Endothelial cell of umbilical vein (primary cell): Measurements from ENCODE around the gene MAP4K5. TPM values are rescaled to one million over a fixed set of nuclear protein-coding genes. Genes with fewer than 3 reads are reported as not detected.

Source experiments
- BruUV-seq: library from RNA; stranded (reverse); fragments of 400-500 nt; replicated peaks from 2 replicates; lab custom pipeline; 2021; lab: Mats Ljungman, UMichigan
- CTCF ChIA-PET: fragments of 300-600, 350-600 bp; sonication (Branson Sonifier 250); formaldehyde crosslinking; loops from one replicate; lab custom pipeline; 2021; ENCODE audit warnings: antibody characterized with exemption, inconsistent platforms; lab: Charles Lee
- POLR2A ChIA-PET: fragments of 300-600, 350-600 bp; sonication (Branson Sonifier 250); formaldehyde crosslinking; loops from one replicate; lab custom pipeline; 2021; ENCODE audit warnings: antibody characterized with exemption, inconsistent platforms; lab: Charles Lee
- DNase-seq: peaks from one replicate; pipeline ENCODE4 v3.0.0-alpha.2; 2011; ENCODE audit warnings: low read depth, low spot score
- FAIRE-seq: peaks from 2 replicates; lab custom pipeline; 2011; peaks lifted over from hg19 to GRCh38; lab: Jason Lieb, UNC
- H2AFZ ChIP-seq: 2 replicates; pipeline ENCODE4 v1.6.0; 2012; ENCODE audit warnings: low read depth, low read length, control low read depth, inconsistent platforms
- H3K27ac ChIP-seq: 2 replicates; pipeline ENCODE4 v1.5.1; 2011; ENCODE audit warnings: low read depth, mild to moderate bottlenecking, control low read depth, low read length, moderate library complexity; ENCODE audit not compliant: insufficient read depth
- H3K27me3 ChIP-seq, 2 experiments: 2 replicates each; pipeline versions ENCODE4 v1.6.0 to v1.6.1; 2011; ENCODE audit warnings: low read length in 2 of 2, mixed read lengths in 1 of 2; ENCODE audit not compliant: control insufficient read depth in 2 of 2, insufficient read depth in 2 of 2
- H3K36me3 ChIP-seq, 2 experiments: 2 replicates in 1 of 2; 3 replicates in 1 of 2; pipeline ENCODE4 v1.5.1; 2011; ENCODE audit warnings: low read length in 2 of 2, mild to moderate bottlenecking in 1 of 2, moderate library complexity in 1 of 2; ENCODE audit not compliant: control insufficient read depth in 2 of 2, insufficient read depth in 2 of 2; ENCODE audit errors: extremely low read depth in 1 of 2
- H3K4me1 ChIP-seq: 3 replicates; pipeline ENCODE4 v1.5.1; 2011; ENCODE audit warnings: mild to moderate bottlenecking, low read length; ENCODE audit not compliant: control insufficient read depth, insufficient read depth; ENCODE audit errors: extremely low read depth
- H3K4me2 ChIP-seq: 2 replicates; pipeline ENCODE4 v1.6.1; 2011; ENCODE audit warnings: low read length, control low read depth, mixed read lengths; ENCODE audit not compliant: insufficient read depth
- H3K4me3 ChIP-seq, 3 experiments: fragments of 200-600 bp in 1 of 3; sonication (generic), shearing (Covaris generic) in 1 of 3; replicated peaks in 1 of 3; 2 replicates each; pipeline ENCODE4 v1.5.1; 2011 to 2016; ENCODE audit warnings: control low read depth in 3 of 3, low read length in 3 of 3, mild to moderate bottlenecking in 2 of 3, inconsistent platforms in 1 of 3, low read depth in 1 of 3, moderate library complexity in 1 of 3; ENCODE audit not compliant: insufficient read depth in 1 of 3
- H3K79me2 ChIP-seq: 2 replicates; pipeline ENCODE4 v1.6.0; 2012; ENCODE audit warnings: low read length, inconsistent platforms; ENCODE audit not compliant: control insufficient read depth, insufficient read depth
- H3K9ac ChIP-seq: replicated peaks from 2 replicates; pipeline ENCODE3; 2011; ENCODE audit warnings: low read length, control low read depth; ENCODE audit not compliant: insufficient read depth; ENCODE audit errors: extremely low read depth
- H3K9me1 ChIP-seq: replicated peaks from 3 replicates; pipeline ENCODE4 v1.6.0; 2011; ENCODE audit warnings: mild to moderate bottlenecking, low read length; ENCODE audit not compliant: control insufficient read depth, insufficient read depth; ENCODE audit errors: extremely low read depth
- H3K9me3 ChIP-seq: replicated peaks from 2 replicates; pipeline ENCODE4 v1.5.1; 2012; ENCODE audit warnings: low read length, inconsistent platforms; ENCODE audit not compliant: control insufficient read depth, insufficient read depth
- H4K20me1 ChIP-seq: replicated peaks from 2 replicates; pipeline ENCODE3; 2011; ENCODE audit warnings: mild to moderate bottlenecking, low read length; ENCODE audit not compliant: control insufficient read depth, insufficient read depth; ENCODE audit errors: extremely low read depth
- EZH2 ChIP-seq: IDR thresholded peaks from 2 replicates; pipeline ENCODE4 v1.6.1; 2012; ENCODE audit warnings: borderline replicate concordance, low read depth, mild to moderate bottlenecking, moderate library complexity, low read length, inconsistent platforms; ENCODE audit not compliant: severe bottlenecking
- FOS ChIP-seq: IDR thresholded peaks from 2 replicates; pipeline ENCODE4 v1.6.1; 2011; ENCODE audit warnings: mild to moderate bottlenecking, low read length, moderate library complexity, borderline replicate concordance; ENCODE audit not compliant: insufficient read depth
- GATA2 ChIP-seq: IDR thresholded peaks from 2 replicates; pipeline ENCODE4 v1.7.0; 2011; ENCODE audit warnings: low read depth, mild to moderate bottlenecking, moderate library complexity, mixed read lengths, low read length; ENCODE audit not compliant: insufficient read length, insufficient read depth
- JUN ChIP-seq: IDR thresholded peaks from 2 replicates; pipeline ENCODE4 v1.6.1; 2011; ENCODE audit warnings: borderline replicate concordance, low read depth; ENCODE audit not compliant: insufficient read length, insufficient read depth
- MYC ChIP-seq: IDR thresholded peaks from one replicate; pipeline ENCODE4 v1.6.1; 2011; ENCODE audit warnings: mild to moderate bottlenecking, low read depth, low read length
- POLR2A ChIP-seq: IDR thresholded peaks from 2 replicates; pipeline ENCODE4 v1.6.1; 2012; ENCODE audit warnings: low read depth, mild to moderate bottlenecking, control low read depth, low read length
- POLR2AphosphoS5 ChIP-seq: IDR thresholded peaks from 2 replicates; pipeline ENCODE4 v1.6.1; 2012; ENCODE audit warnings: low read depth, mild to moderate bottlenecking, control low read depth, low read length, moderate library complexity; ENCODE audit not compliant: insufficient read depth
- dilution Hi-C: fragments of 300-500 bp; cut with MboI; formaldehyde crosslinking; loops from one replicate; pipeline ENCODE4 v1.15.0; 2019; ENCODE audit warnings: low sequenced_read_pairs; ENCODE audit not compliant: extremely low pct_ligation_motif_present
- intact Hi-C: fragments of 100-400 bp; cut with micrococcal nuclease; formaldehyde crosslinking; loops from one replicate; pipeline ENCODE4 v1.10.0; 2022
- polyA plus RNA-seq, 4 experiments: library from polyadenylated mRNA; depleted of rRNA in 3 of 4; stranded (reverse) in 3 of 4; unstranded in 1 of 4; fragments of >200 nt; gene quantifications; 2 replicates each; pipeline versions ENCODE4 v1.2.1 to v1.2.3, GENCODE V29; 2011 to 2012; ENCODE audit warnings: missing spikeins in 1 of 4
- total RNA-seq: library from RNA; stranded (reverse); gene quantifications from 2 replicates; pipeline ENCODE4 v1.2.3, GENCODE V29; 2021
- TF ChIP-seq, protein P1 (sequence below): IDR thresholded peaks from 2 replicates; pipeline ENCODE4 v1.6.1; 2011; ENCODE audit not compliant: insufficient read depth, insufficient read length
- TF ChIP-seq, protein P2 (sequence below), 2 donors: IDR thresholded peaks; 1 replicate in 1 of 2; 2 replicates in 1 of 2; pipeline ENCODE4 v1.5.1; 2011; ENCODE audit warnings: low read length in 2 of 2, mild to moderate bottlenecking in 2 of 2, moderate library complexity in 2 of 2, control low read depth in 1 of 2, inconsistent platforms in 1 of 2, low read depth in 1 of 2; ENCODE audit not compliant: insufficient read depth in 1 of 2; ENCODE audit errors: extremely low read depth in 1 of 2

Gene MAP4K5
- total and polyA plus RNA-seq, 2 donors (not counting 3 experiments of a cell fraction or from before 2014, with no cell fraction given), result 17.4 to 73.7 TPM

DNA sequence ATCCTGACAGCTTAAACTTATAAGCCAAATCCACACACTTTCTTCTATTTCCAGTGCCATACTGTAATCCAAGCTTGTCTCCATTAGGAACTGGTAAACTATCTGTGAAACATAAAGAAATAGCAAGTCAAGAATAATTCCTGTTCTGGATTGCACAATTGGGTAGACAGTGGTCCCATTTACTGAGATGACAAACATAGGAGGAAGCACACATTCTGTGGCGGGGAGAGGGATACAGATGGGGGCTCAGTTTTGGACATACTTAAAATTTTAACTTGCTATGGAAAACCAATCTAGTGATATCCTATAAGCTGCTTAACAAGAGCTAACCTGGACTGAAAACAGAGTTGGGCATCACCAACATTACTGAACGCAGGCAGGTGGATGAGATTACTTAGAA, 16.3 kb downstream of the MAP4K5 start:
- Histone ChIP-seq H3K9me3 (no peaks in the 10 kb centered on the region), H3K9ac (no peak overlapping the region), H3K4me1 (peaks cover 6% of the 10 kb centered on the region), H3K79me2 (peaks cover 97% of the 10 kb centered on the region), H3K27me3 (no peaks in the 10 kb centered on the region), H3K36me3 (no peaks in the 10 kb centered on the region), H3K27ac (no peak overlapping the region), H4K20me1 (peaks cover 9% of the 10 kb centered on the region), H2AFZ (no peak overlapping the region), H3K4me3 (no peak overlapping the region), H3K4me2 (no peak overlapping the region), H3K9me1 (no peaks in the 10 kb centered on the region)
- FAIRE-seq, result no peak
- TF ChIP-seq POLR2AphosphoS5 (no peak), GATA2 (no peak), POLR2A (no peak), MYC (no peak), EZH2 (no peak), FOS (no peak), JUN (no peak)
- TF ChIP-seq, protein P1, sequence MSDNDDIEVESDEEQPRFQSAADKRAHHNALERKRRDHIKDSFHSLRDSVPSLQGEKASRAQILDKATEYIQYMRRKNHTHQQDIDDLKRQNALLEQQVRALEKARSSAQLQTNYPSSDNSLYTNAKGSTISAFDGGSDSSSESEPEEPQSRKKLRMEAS, result no peak
- TF ChIP-seq, protein P2, sequence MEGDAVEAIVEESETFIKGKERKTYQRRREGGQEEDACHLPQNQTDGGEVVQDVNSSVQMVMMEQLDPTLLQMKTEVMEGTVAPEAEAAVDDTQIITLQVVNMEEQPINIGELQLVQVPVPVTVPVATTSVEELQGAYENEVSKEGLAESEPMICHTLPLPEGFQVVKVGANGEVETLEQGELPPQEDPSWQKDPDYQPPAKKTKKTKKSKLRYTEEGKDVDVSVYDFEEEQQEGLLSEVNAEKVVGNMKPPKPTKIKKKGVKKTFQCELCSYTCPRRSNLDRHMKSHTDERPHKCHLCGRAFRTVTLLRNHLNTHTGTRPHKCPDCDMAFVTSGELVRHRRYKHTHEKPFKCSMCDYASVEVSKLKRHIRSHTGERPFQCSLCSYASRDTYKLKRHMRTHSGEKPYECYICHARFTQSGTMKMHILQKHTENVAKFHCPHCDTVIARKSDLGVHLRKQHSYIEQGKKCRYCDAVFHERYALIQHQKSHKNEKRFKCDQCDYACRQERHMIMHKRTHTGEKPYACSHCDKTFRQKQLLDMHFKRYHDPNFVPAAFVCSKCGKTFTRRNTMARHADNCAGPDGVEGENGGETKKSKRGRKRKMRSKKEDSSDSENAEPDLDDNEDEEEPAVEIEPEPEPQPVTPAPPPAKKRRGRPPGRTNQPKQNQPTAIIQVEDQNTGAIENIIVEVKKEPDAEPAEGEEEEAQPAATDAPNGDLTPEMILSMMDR (IDR thresholded peaks at IDR 0.05; ENCODE audit: extremely low read depth in 1 of 2, insufficient read depth in 1 of 2, low read depth in 1 of 2, low read length in 2 of 2), result no peak
- CTCF ChIA-PET, result no interaction called here
- no peak for DNase-seq
- BruUV-seq, result no TSS peak
- intact Hi-C loops (no loop called here), dilution Hi-C loops (no loop called here)
- POLR2A ChIA-PET, result no interaction called here
